HCT116 (cell line): ENCODE measurements around the gene MUC13. TPM values are rescaled to one million over a fixed set of nuclear protein-coding genes. Genes with fewer than 3 reads are reported as not detected.

Source experiments
- ATAC-seq: fragments of 200-7000 bp; cut with Tn5 transposase; 2 replicates; pipeline ENCODE4 v1.9.1; 2020; ENCODE audit warnings: mild to moderate bottlenecking, moderate library complexity
- BruUV-seq: library from RNA; stranded (reverse); fragments of 400-500 nt; replicated peaks from 2 replicates; lab custom pipeline; 2021; lab: Mats Ljungman, UMichigan
- CTCF ChIA-PET: fragments of 300-600 bp; sonication (Branson Sonifier 250); formaldehyde crosslinking; loops from one replicate; lab custom pipeline; 2021; ENCODE audit warnings: antibody characterized with exemption; lab: Charles Lee
- POLR2A ChIA-PET: fragments of 300-600, 350-600 bp; sonication (Branson Sonifier 250); formaldehyde crosslinking; loops from one replicate; lab custom pipeline; 2021; ENCODE audit warnings: antibody characterized with exemption; lab: Charles Lee
- RAD21 ChIA-PET, 2 experiments: fragments of 300-600 bp; sonication (Branson Sonifier 250); formaldehyde crosslinking; loops; one replicate each; lab custom pipeline; 2023; ENCODE audit warnings: low total read pairs in 2 of 2; ENCODE audit not compliant: uncharacterized antibody in 2 of 2, unreplicated experiment in 2 of 2, low non-redundant PET in 1 of 2; lab: Charles Lee
- DNase-seq: peaks from one replicate; pipeline ENCODE4 v3.0.0-alpha.2; 2010; ENCODE audit warnings: low read depth, low spot score
- H2AFZ ChIP-seq: fragments of 200-600 bp; shearing (Covaris generic), sonication (generic); 2 replicates; pipeline ENCODE4 v1.6.1; 2017; ENCODE audit warnings: low read depth, mixed run types, mixed read lengths, antibody characterized with exemption, low read length; ENCODE audit not compliant: poor library complexity, severe bottlenecking
- H3K27ac ChIP-seq: 2 replicates; pipeline ENCODE4 v1.5.1; 2012; ENCODE audit warnings: low read depth, low read length
- H3K27me3 ChIP-seq: fragments of 200-600 bp; sonication (generic); 2 replicates; pipeline ENCODE4 v1.6.1; 2016; ENCODE audit warnings: mixed run types, low read length, mixed read lengths; ENCODE audit not compliant: insufficient read depth
- H3K36me3 ChIP-seq, 2 experiments: fragments of 200-500 bp in 1 of 2; fragments of 200-600 bp in 1 of 2; sonication (Bioruptor generic) in 1 of 2; sonication (generic) in 1 of 2; 2 replicates each; pipeline versions ENCODE4 v1.5.1 to v1.6.1; 2014 to 2016; ENCODE audit warnings: low read length in 2 of 2, inconsistent platforms in 1 of 2, mixed read lengths in 1 of 2, mixed run types in 1 of 2; ENCODE audit not compliant: insufficient read depth in 2 of 2, control insufficient read depth in 1 of 2
- H3K4me1 ChIP-seq, 2 experiments: fragments of 200-600 bp in 1 of 2; sonication (generic) in 1 of 2; 2 replicates each; pipeline versions ENCODE4 v1.5.1 to v1.6.1; 2012 to 2017; ENCODE audit warnings: low read length in 2 of 2, inconsistent platforms in 1 of 2, mild to moderate bottlenecking in 1 of 2, mixed read lengths in 1 of 2, mixed run types in 1 of 2, moderate library complexity in 1 of 2; ENCODE audit not compliant: insufficient read depth in 2 of 2, control insufficient read depth in 1 of 2
- H3K4me2 ChIP-seq: fragments of 200-600 bp; sonication (generic); 2 replicates; pipeline ENCODE4 v1.6.1; 2017; ENCODE audit warnings: mixed run types, low read length, mixed read lengths
- H3K4me3 ChIP-seq, 2 experiments: fragments of 200-600 bp in 1 of 2; sonication (generic) in 1 of 2; replicated peaks in 1 of 2; 2 replicates each; pipeline ENCODE4 v1.5.1; 2011 to 2016; ENCODE audit warnings: low read length in 2 of 2, control low read depth in 1 of 2, low read depth in 1 of 2, mild to moderate bottlenecking in 1 of 2, mixed read lengths in 1 of 2, mixed run types in 1 of 2
- H3K79me2 ChIP-seq: fragments of 200-600 bp; sonication (generic); 2 replicates; pipeline ENCODE4 v1.6.1; 2017; ENCODE audit warnings: mild to moderate bottlenecking, mixed run types, low read length, moderate library complexity, mixed read lengths; ENCODE audit not compliant: insufficient read depth
- H3K9ac ChIP-seq: fragments of 200-600 bp; sonication (generic); 2 replicates; pipeline ENCODE4 v1.6.1; 2016; ENCODE audit warnings: low read length, mixed read lengths
- H3K9me2 ChIP-seq: fragments of 200-600 bp; sonication (generic), shearing (Covaris generic); 2 replicates; pipeline ENCODE4 v1.6.1; 2017; ENCODE audit warnings: mixed run types, mild to moderate bottlenecking, moderate library complexity; ENCODE audit not compliant: insufficient read depth
- H3K9me3 ChIP-seq, 2 experiments: fragments of 200-500 bp in 1 of 2; fragments of 200-600 bp in 1 of 2; sonication (Bioruptor generic) in 1 of 2; sonication (generic) in 1 of 2; 2 replicates each; pipeline ENCODE4 v1.6.1; 2014 to 2017; ENCODE audit warnings: low read length in 2 of 2, mixed read lengths in 2 of 2, inconsistent platforms in 1 of 2, low read depth in 1 of 2, mild to moderate bottlenecking in 1 of 2, mixed run types in 1 of 2, moderate library complexity in 1 of 2; ENCODE audit not compliant: control insufficient read depth in 1 of 2, insufficient read depth in 1 of 2
- H4K20me1 ChIP-seq: fragments of 200-600 bp; sonication (generic), shearing (Covaris generic); 2 replicates; pipeline ENCODE4 v1.6.1; 2017; ENCODE audit warnings: mixed run types, mild to moderate bottlenecking, moderate library complexity; ENCODE audit not compliant: insufficient read depth
- ATF3 ChIP-seq: IDR thresholded peaks from 2 replicates; pipeline ENCODE4 v1.6.1; 2012
- CTCF ChIP-seq, 3 experiments: fragments of 200-600 bp in 1 of 3; sonication (generic) in 1 of 3; IDR thresholded peaks in 2 of 3; conservative IDR thresholded peaks in 1 of 3; 2 replicates each; pipeline ENCODE4 v1.5.1; 2012 to 2017; ENCODE audit warnings: low read depth in 2 of 3, low read length in 2 of 3, antibody characterized with exemption in 1 of 3, borderline replicate concordance in 1 of 3, control low read depth in 1 of 3, mild to moderate bottlenecking in 1 of 3, mixed read lengths in 1 of 3, mixed run types in 1 of 3, moderate library complexity in 1 of 3; ENCODE audit not compliant: insufficient read depth in 1 of 3
- RAD21 ChIP-seq: IDR thresholded peaks from 2 replicates; pipeline ENCODE4 v1.6.1; 2012; ENCODE audit warnings: low read depth, mild to moderate bottlenecking
- REST ChIP-seq: IDR thresholded peaks from 2 replicates; pipeline ENCODE4 v1.6.1; 2012; ENCODE audit warnings: low read depth
- SP1 ChIP-seq: IDR thresholded peaks from 2 replicates; pipeline ENCODE4 v1.6.1; 2012; ENCODE audit warnings: low read depth
- intact Hi-C: fragments of 100-400 bp; cut with micrococcal nuclease; formaldehyde crosslinking; loops from 2 replicates; pipeline ENCODE4 v1.10.0; 2022
- total RNA-seq: library from RNA; stranded (reverse); gene quantifications from one replicate; pipeline ENCODE4 v1.2.1, GENCODE V29; 2021; ENCODE audit not compliant: unreplicated experiment

MUC13 gene
- total RNA-seq, 1 experiment from 2014 or later, result 0.44 TPM

GRCh38 chr3:124952282-124952855 lies 17.8 kb upstream of the MUC13 start:
- ChIA-PET RAD21 (no interaction called here), POLR2A (no interaction called here), CTCF (no interaction called here)
- H3K27ac ChIP-seq, result no peak overlapping the region
- no TSS peak for BruUV-seq
- no peaks in the 10 kb centered on the region for H3K36me3 ChIP-seq
- H3K79me2 ChIP-seq, result no peaks in the 10 kb centered on the region
- intact Hi-C loops, result no loop called here
- H3K4me2 ChIP-seq, result no peak overlapping the region
- H2AFZ ChIP-seq, result no peak overlapping the region
- TF ChIP-seq ATF3 (no peak), CTCF (IDR thresholded peaks at IDR 0.05 in 2 of 3, conservative IDR thresholded peaks at IDR 0.05 in 1 of 3; ENCODE audit: borderline replicate concordance in 1 of 3, insufficient read depth in 1 of 3, low read depth in 2 of 3, low read length in 2 of 3) (no peak), RAD21 (no peak), SP1 (no peak), REST (no peak)
- peaks cover 0 to 4% of the 10 kb centered on the region in 2 experiments; a peak in 1 of 4 replicates for H3K4me1 ChIP-seq
- no peaks in the 10 kb centered on the region for H4K20me1 ChIP-seq
- no peaks in the 10 kb centered on the region; the same call in 1 of the 2 replicates for H3K9me2 ChIP-seq
- no peaks in the 10 kb centered on the region for H3K9me3 ChIP-seq
- no peak overlapping the region for H3K9ac ChIP-seq
- H3K27me3 ChIP-seq, result no peaks in the 10 kb centered on the region
- DNase-seq, result no peak
- no peak overlapping the region for H3K4me3 ChIP-seq
- ATAC-seq, result no peak
